Kidney (tissue), 14 donors: ENCODE results near the gene PIM1. TPM values are rescaled to one million over a fixed set of nuclear protein-coding genes. Genes with fewer than 3 reads are reported as not detected.

Source experiments
- DNase-seq, 5 donors: peaks; one replicate each; pipeline ENCODE4 v3.0.0-alpha.2; 2013 to 2020
- FAIRE-seq: peaks from 2 replicates; lab custom pipeline; 2012; peaks lifted over from hg19 to GRCh38; lab: Jason Lieb, UNC
- H3K27ac ChIP-seq, 2 donors: one replicate each; pipeline ENCODE4 v1.7.0; 2013; ENCODE audit warnings: low read depth in 2 of 2, low read length in 2 of 2, inconsistent platforms in 1 of 2
- H3K27me3 ChIP-seq: one replicate; pipeline ENCODE4 v1.7.1; 2013; ENCODE audit warnings: low read length, inconsistent platforms; ENCODE audit not compliant: control insufficient read depth, insufficient read depth
- H3K36me3 ChIP-seq, 3 donors: one replicate each; pipeline versions ENCODE4 v1.7.0 to v1.7.1; 2013; ENCODE audit warnings: low read length in 3 of 3, control low read depth in 1 of 3, inconsistent platforms in 1 of 3; ENCODE audit not compliant: insufficient read depth in 3 of 3, control insufficient read depth in 2 of 3
- H3K4me1 ChIP-seq, 3 donors: one replicate each; pipeline versions ENCODE4 v1.7.0 to v1.7.1; 2013; ENCODE audit warnings: low read length in 3 of 3, inconsistent platforms in 1 of 3, low read depth in 1 of 3; ENCODE audit not compliant: control insufficient read depth in 2 of 3, insufficient read depth in 2 of 3
- H3K4me3 ChIP-seq, 3 donors: one replicate each; pipeline versions ENCODE4 v1.7.0 to v1.8.1; 2013; ENCODE audit warnings: low read length in 3 of 3, control low read depth in 1 of 3, inconsistent platforms in 1 of 3
- H3K9ac ChIP-seq, 3 donors: one replicate each; pipeline versions ENCODE4 v1.7.0 to v1.7.1; 2013; ENCODE audit warnings: low read length in 3 of 3, control low read depth in 1 of 3, inconsistent platforms in 1 of 3
- H3K9me3 ChIP-seq, 3 donors: one replicate each; pipeline versions ENCODE4 v1.7.0 to v1.7.1; 2013; ENCODE audit warnings: low read length in 3 of 3, control low read depth in 1 of 3, inconsistent platforms in 1 of 3; ENCODE audit not compliant: control insufficient read depth in 2 of 3, insufficient read depth in 1 of 3
- CTCF ChIP-seq: IDR thresholded peaks from 3 replicates; pipeline ENCODE4 v1.5.1; 2012; ENCODE audit warnings: mild to moderate bottlenecking, moderate library complexity, borderline replicate concordance; ENCODE audit not compliant: insufficient read depth; ENCODE audit errors: extremely low read depth
- intact Hi-C: fragments of 100-400 bp; cut with DNase I; formaldehyde crosslinking; loops from one replicate; pipeline ENCODE4 v1.11.1; 2022
- polyA plus RNA-seq: library from polyadenylated mRNA; stranded (reverse); fragments of 350-450 nt; fragmentation: Illumina TruSeq; extraction: RNeasy Lipid Tissue Mini Kit (QIAGEN cat#74804); gene quantifications from one replicate; pipeline ENCODE4 v1.2.3, GENCODE V29; 2014; ENCODE audit warnings: low read depth, low replicate concordance; ENCODE audit not compliant: insufficient read depth
- total RNA-seq: library from RNA; stranded (reverse); fragmentation: NEBNext Ultra II Directional; extraction: Animal tissue kit (Norgen Biotek cat#: 25700); gene quantifications from one replicate; pipeline ENCODE4 v1.2.1, GENCODE V29; 2021
- donor health status: control.
- donor health status: control.
- donor health status: control.
- donor health status: control.
- donor health status: control.
- donor health status: DM: yes; HTN: yes; CAD: no.
- donor health status: Normal renal cell carcinoma (clear cell type).

Gene PIM1
- total and polyA plus RNA-seq, 2 donors from 2014 or later = 19.1 to 30.4 TPM

- peak in 1 of 5 donors; percentile 45 for DNase-seq
- H3K9me3 ChIP-seq = no peaks in the 10 kb centered on the region
- H3K27me3 ChIP-seq = no peaks in the 10 kb centered on the region
- no peak for FAIRE-seq
- no peaks in the 10 kb centered on the region for H3K36me3 ChIP-seq
- no peak for TF ChIP-seq CTCF
- intact Hi-C loops = no loop called here
- H3K27ac ChIP-seq = no peak overlapping the region
- no peak overlapping the region for H3K4me3 ChIP-seq
- no peak overlapping the region for H3K9ac ChIP-seq
- peaks cover 2 to 15% (median 8%) of the 10 kb centered on the region in 3 donors for H3K4me1 ChIP-seq
Observed at GRCh38 chr6:37123957-37124729, 45.8 kb upstream of the PIM1 start.

GRCh38 chr6:37125774-37126492, 44.0 kb upstream of the PIM1 start:
- Histone ChIP-seq H3K4me3 (peak overlapping the region in 1 of 3 donors; percentile 42), H3K4me1 (peaks cover 2 to 12% (median 8%) of the 10 kb centered on the region in 3 donors), H3K27me3 (no peaks in the 10 kb centered on the region), H3K36me3 (no peaks in the 10 kb centered on the region), H3K9ac (peak overlapping the region in 1 of 3 donors; percentile 32), H3K27ac (peak overlapping the region in 1 of 2 donors; percentile 3), H3K9me3 (no peaks in the 10 kb centered on the region)
- no peak for TF ChIP-seq CTCF
- no peak for FAIRE-seq
- intact Hi-C loops = no loop called here
- DNase-seq = peak; percentile 57 to 95 (median 84)

DNA sequence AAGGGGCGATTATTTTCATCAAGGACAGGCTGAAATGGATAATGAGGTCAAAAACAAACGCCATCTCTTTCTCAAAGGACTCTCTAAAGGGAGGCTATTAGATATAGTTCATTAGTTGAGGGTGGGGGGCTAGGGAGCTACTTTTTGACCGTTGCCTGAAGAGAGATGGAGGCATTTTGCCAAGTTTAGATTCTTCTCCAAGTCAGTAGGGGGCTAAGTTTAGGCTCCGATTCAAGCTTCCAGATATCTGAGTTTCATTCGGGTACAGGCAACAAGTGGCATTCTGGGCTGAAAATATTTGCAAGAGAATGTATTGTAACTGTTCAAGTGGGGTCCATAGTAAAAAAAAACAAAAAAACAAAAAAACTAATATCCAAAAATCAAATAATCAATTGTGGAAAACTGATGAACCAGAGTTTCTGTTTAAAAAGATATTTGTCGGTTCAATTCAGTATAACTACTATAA, 43.4 kb upstream of the PIM1 start:
- Histone ChIP-seq H3K27me3 (no peaks in the 10 kb centered on the region), H3K9me3 (no peaks in the 10 kb centered on the region), H3K4me1 (peaks cover 2 to 16% (median 11%) of the 10 kb centered on the region in 3 donors), H3K36me3 (no peaks in the 10 kb centered on the region), H3K4me3 (no peak overlapping the region), H3K27ac (peak overlapping the region; percentile 3 to 20), H3K9ac (no peak overlapping the region)
- DNase-seq = no peak
- no peak for TF ChIP-seq CTCF
- FAIRE-seq = no peak
- intact Hi-C loops = no loop called here
